ENCODE measurements around the gene CTXN3. TPM values are rescaled to one million over a fixed set of nuclear protein-coding genes. Genes with fewer than 3 reads are reported as not detected.

Gene CTXN3
- total RNA-seq, 2 donors from 2014 or later = not detected

- no peaks in the 10 kb centered on the region for H3K27me3 Mint-ChIP-seq (ENCODE audit: insufficient read depth)
- no peaks in the 10 kb centered on the region for H3K36me3 ChIP-seq (ENCODE audit: control insufficient read depth, insufficient read depth, low read length)
- no peak overlapping the region for H3K27ac ChIP-seq (ENCODE audit: low read depth, low read length)
- no peaks in the 10 kb centered on the region for H3K36me3 Mint-ChIP-seq (ENCODE audit: low read depth)
- no peak for TF ChIP-seq CTCF (conservative IDR thresholded peaks at IDR 0.05)
- no peak overlapping the region for H3K4me3 Mint-ChIP-seq
- no peak overlapping the region for H3K27ac Mint-ChIP-seq
- H3K4me1 ChIP-seq (ENCODE audit: control insufficient read depth, insufficient read depth, low read length) = peaks cover 6% of the 10 kb centered on the region
- no peak for DNase-seq
- no peak overlapping the region for H3K9ac ChIP-seq (ENCODE audit: extremely low read depth, low read length, poor library complexity, severe bottlenecking)
- H3K9me3 ChIP-seq (ENCODE audit: control insufficient read depth, low read length) = no peaks in the 10 kb centered on the region
- H3K4me1 Mint-ChIP-seq = peaks cover 19% of the 10 kb centered on the region
- no peak overlapping the region for H3K4me3 ChIP-seq (ENCODE audit: low read length)
- no peaks in the 10 kb centered on the region for H3K9me3 Mint-ChIP-seq
- H3K27me3 ChIP-seq (ENCODE audit: control insufficient read depth, insufficient read depth, low read length, poor library complexity, severe bottlenecking) = no peaks in the 10 kb centered on the region
- 85 to 94% methylated on average over 2 of the region's 2 CpGs for WGBS, 2 experiments (ENCODE audit: insufficient coverage in 1 of 2, insufficient read length in 1 of 2)
Measured at GRCh38 chr5:127645300-127645726, 3.6 kb upstream of the CTXN3 start.

- no peak overlapping the region for H3K9ac ChIP-seq (ENCODE audit: extremely low read depth, low read length, poor library complexity, severe bottlenecking)
- WGBS, 2 experiments (ENCODE audit: insufficient coverage in 1 of 2, insufficient read length in 1 of 2) = 96% methylated on average over 3 to 8 of the region's 8 CpGs
- peaks cover 26% of the 10 kb centered on the region for H3K4me1 Mint-ChIP-seq
Measured at GRCh38 chr5:127647361-127647958, 1.4 kb upstream of the CTXN3 start.

GRCh38 chr5:127650022-127650421 is 1.1 kb downstream of the CTXN3 start:
- no peak overlapping the region for H3K4me3 ChIP-seq (ENCODE audit: low read length)
- H3K9ac ChIP-seq (ENCODE audit: extremely low read depth, low read length, poor library complexity, severe bottlenecking) = no peak overlapping the region
- no peak for TF ChIP-seq CTCF (conservative IDR thresholded peaks at IDR 0.05)
- no peaks in the 10 kb centered on the region for H3K36me3 Mint-ChIP-seq (ENCODE audit: low read depth)
- H3K9me3 ChIP-seq (ENCODE audit: control insufficient read depth, low read length) = no peaks in the 10 kb centered on the region
- H3K9me3 Mint-ChIP-seq = no peaks in the 10 kb centered on the region
- no peaks in the 10 kb centered on the region for H3K27me3 Mint-ChIP-seq (ENCODE audit: insufficient read depth)
- H3K4me3 Mint-ChIP-seq = no peak overlapping the region
- H3K27me3 ChIP-seq (ENCODE audit: control insufficient read depth, insufficient read depth, low read length, poor library complexity, severe bottlenecking) = no peaks in the 10 kb centered on the region
- 0 to 50% methylated on average over 1 to 2 of the region's 2 CpGs for WGBS, 2 experiments (ENCODE audit: insufficient coverage in 1 of 2, insufficient read length in 1 of 2)
- H3K36me3 ChIP-seq (ENCODE audit: control insufficient read depth, insufficient read depth, low read length) = no peaks in the 10 kb centered on the region
- peaks cover 11% of the 10 kb centered on the region for H3K4me1 ChIP-seq (ENCODE audit: control insufficient read depth, insufficient read depth, low read length)
- DNase-seq = peak; percentile 60
- peaks cover 26% of the 10 kb centered on the region for H3K4me1 Mint-ChIP-seq
- H3K27ac ChIP-seq (ENCODE audit: low read depth, low read length) = no peak overlapping the region
- peak overlapping the region; percentile 13 for H3K27ac Mint-ChIP-seq

More at GRCh38 chr5:127647361-127647958, 1.4 kb upstream of the CTXN3 start:
- no peaks in the 10 kb centered on the region for H3K9me3 ChIP-seq (ENCODE audit: control insufficient read depth, low read length)
- no peak for TF ChIP-seq CTCF (conservative IDR thresholded peaks at IDR 0.05)
- no peak overlapping the region for H3K4me3 ChIP-seq (ENCODE audit: low read length)
- no peak overlapping the region for H3K27ac Mint-ChIP-seq
- no peaks in the 10 kb centered on the region for H3K36me3 ChIP-seq (ENCODE audit: control insufficient read depth, insufficient read depth, low read length)
- H3K9me3 Mint-ChIP-seq = no peaks in the 10 kb centered on the region
- no peak overlapping the region for H3K4me3 Mint-ChIP-seq
- no peak for DNase-seq
- H3K36me3 Mint-ChIP-seq (ENCODE audit: low read depth) = no peaks in the 10 kb centered on the region
- H3K4me1 ChIP-seq (ENCODE audit: control insufficient read depth, insufficient read depth, low read length) = peaks cover 11% of the 10 kb centered on the region
- H3K27me3 ChIP-seq (ENCODE audit: control insufficient read depth, insufficient read depth, low read length, poor library complexity, severe bottlenecking) = no peaks in the 10 kb centered on the region
- H3K27me3 Mint-ChIP-seq (ENCODE audit: insufficient read depth) = no peaks in the 10 kb centered on the region
- no peak overlapping the region for H3K27ac ChIP-seq (ENCODE audit: low read depth, low read length)

All from endodermal cell (in vitro differentiated cells).